GM19193 (cell line): ENCODE data around the gene SPATA20.

Experiments used
- POLR2A ChIP-seq: IDR thresholded peaks from 4 replicates; pipeline ENCODE4 v1.6.1; 2011; ENCODE audit not compliant: insufficient read depth, insufficient read length; ENCODE audit errors: extremely low read depth

Gene SPATA20

GRCh38 chr17:50532452-50533024 lies 14.4 kb upstream of the SPATA20 start, which contains the start of gene EPN3:
Gene EPN3 (plus strand): TSS chr17:50532735. CDS start chr17:50536557, 3,822 bp downstream.
- TF ChIP-seq POLR2A, result no peak

GRCh38 chr17:50533185-50533584 lies 13.8 kb upstream of the SPATA20 start:
- no peak for TF ChIP-seq POLR2A

GRCh38 chr17:50533720-50534148 lies 13.2 kb upstream of the SPATA20 start:
- no peak for TF ChIP-seq POLR2A

- TF ChIP-seq POLR2A, result no peak
These were observed 12.6 kb upstream of the SPATA20 start for GRCh38 chr17:50534222-50534978.

- TF ChIP-seq POLR2A, result no peak
These were observed 12.0 kb upstream of the SPATA20 start for GRCh38 chr17:50534979-50535326.

GRCh38 chr17:50535407-50535806 lies 11.6 kb upstream of the SPATA20 start:
- TF ChIP-seq POLR2A, result no peak

- TF ChIP-seq POLR2A, result no peak
These were observed 10.0 kb upstream of the SPATA20 start for GRCh38 chr17:50536683-50537646.

GRCh38 chr17:50537721-50538548 lies 9.0 kb upstream of the SPATA20 start:
- TF ChIP-seq POLR2A, result no peak

GRCh38 chr17:50538549-50539410 lies 8.2 kb upstream of the SPATA20 start:
- TF ChIP-seq POLR2A, result no peak

- TF ChIP-seq POLR2A, result no peak
These were observed 7.0 kb upstream of the SPATA20 start for GRCh38 chr17:50539762-50540559.

GRCh38 chr17:50540560-50541401 lies 6.2 kb upstream of the SPATA20 start:
- TF ChIP-seq POLR2A, result no peak

- no peak for TF ChIP-seq POLR2A
These were observed 5.6 kb upstream of the SPATA20 start for GRCh38 chr17:50541402-50541715.
